ENCODE results near the gene OTUD7B.

OTUD7B gene

DNA sequence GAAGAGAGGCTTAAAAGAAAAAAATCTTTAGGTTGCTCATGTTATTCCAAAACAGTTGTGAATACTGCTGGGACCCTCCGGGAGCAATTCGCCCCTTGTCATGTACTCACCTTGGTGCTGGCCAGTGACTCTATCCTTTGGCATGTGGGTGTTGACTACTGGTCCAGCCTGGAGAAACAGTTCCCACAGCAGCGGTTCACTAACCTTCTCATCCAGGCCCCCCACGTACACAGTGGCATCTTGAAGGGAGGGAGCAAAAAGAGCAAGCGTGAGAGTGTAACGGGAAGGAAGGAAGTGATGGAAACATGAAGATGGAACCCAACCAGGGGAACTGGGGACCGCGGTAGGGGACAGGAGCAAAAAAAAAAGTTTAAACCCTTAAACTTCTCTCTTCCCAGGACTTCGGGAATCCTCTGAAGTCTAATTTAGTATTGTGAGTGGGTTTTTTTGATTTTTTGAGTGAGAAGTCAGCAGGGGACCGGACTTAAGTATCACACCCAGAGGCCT, 83.4 kb downstream of the OTUD7B start:
- Histone ChIP-seq H4K20me1 (ENCODE audit: insufficient read depth, low read length, poor library complexity, severe bottlenecking) (peaks cover 33% of the 10 kb centered on the region), H3K79me2 (ENCODE audit: insufficient read depth, low read length) (peaks cover 43% of the 10 kb centered on the region), H3K36me3 (ENCODE audit: insufficient read depth, low read length) (peaks cover 34% of the 10 kb centered on the region; the same call in 1 of the 2 replicates), H3F3A (ENCODE audit: low read depth) (peaks cover 2% of the 10 kb centered on the region; the same call in 1 of the 2 replicates), H3K4me3 (ENCODE audit: low read length, poor library complexity, severe bottlenecking) (peak overlapping the region; percentile 90), H3K4me1 (ENCODE audit: insufficient read depth, low read length, poor library complexity, severe bottlenecking) (peaks cover 28% of the 10 kb centered on the region), H3K9me3 (ENCODE audit: insufficient read depth, low read depth, low read length) (no peaks in the 10 kb centered on the region), H3K27me3 (ENCODE audit: insufficient read depth, low read length, poor library complexity, severe bottlenecking) (no peaks in the 10 kb centered on the region), H3K4me2 (ENCODE audit: low read depth, low read length, poor library complexity, severe bottlenecking) (peak overlapping the region; percentile 95), H3K9me2 (replicated peaks; ENCODE audit: low read depth, low read length) (no peaks in the 10 kb centered on the region), H2AFZ (ENCODE audit: low read length) (peak overlapping the region; percentile 77), H3K9ac (ENCODE audit: low read depth, low read length, poor library complexity, severe bottlenecking) (peak overlapping the region; percentile 97)
- TF ChIP-seq, protein P1, sequence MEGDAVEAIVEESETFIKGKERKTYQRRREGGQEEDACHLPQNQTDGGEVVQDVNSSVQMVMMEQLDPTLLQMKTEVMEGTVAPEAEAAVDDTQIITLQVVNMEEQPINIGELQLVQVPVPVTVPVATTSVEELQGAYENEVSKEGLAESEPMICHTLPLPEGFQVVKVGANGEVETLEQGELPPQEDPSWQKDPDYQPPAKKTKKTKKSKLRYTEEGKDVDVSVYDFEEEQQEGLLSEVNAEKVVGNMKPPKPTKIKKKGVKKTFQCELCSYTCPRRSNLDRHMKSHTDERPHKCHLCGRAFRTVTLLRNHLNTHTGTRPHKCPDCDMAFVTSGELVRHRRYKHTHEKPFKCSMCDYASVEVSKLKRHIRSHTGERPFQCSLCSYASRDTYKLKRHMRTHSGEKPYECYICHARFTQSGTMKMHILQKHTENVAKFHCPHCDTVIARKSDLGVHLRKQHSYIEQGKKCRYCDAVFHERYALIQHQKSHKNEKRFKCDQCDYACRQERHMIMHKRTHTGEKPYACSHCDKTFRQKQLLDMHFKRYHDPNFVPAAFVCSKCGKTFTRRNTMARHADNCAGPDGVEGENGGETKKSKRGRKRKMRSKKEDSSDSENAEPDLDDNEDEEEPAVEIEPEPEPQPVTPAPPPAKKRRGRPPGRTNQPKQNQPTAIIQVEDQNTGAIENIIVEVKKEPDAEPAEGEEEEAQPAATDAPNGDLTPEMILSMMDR (conservative IDR thresholded peaks at IDR 0.05; ENCODE audit: low read length) = no peak
- TF ChIP-seq EZH2phosphoT487 (IDR thresholded peaks at IDR 0.05; ENCODE audit: borderline replicate concordance) = no peak

DNA sequence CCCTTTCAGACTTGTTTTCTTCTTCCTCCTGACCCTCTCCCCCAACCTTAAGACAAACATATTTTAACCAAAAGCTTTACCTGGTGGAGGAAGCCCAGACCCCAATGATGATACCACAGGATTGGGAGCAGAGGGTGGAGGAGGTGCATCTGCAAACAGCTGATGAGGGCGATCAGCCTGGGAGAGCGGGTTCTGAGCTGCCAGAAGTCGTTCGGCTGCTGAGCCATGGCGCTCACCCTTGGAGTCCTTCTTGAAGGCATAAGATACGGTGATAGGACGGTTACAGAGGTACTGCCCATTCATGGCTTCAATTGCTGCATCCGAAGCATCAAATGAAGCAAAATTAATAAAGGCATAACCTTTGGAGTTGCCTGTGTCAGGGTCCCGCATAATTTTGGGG, 84.2 kb downstream of the OTUD7B start:
- no peak for TF ChIP-seq EZH2phosphoT487 (IDR thresholded peaks at IDR 0.05; ENCODE audit: borderline replicate concordance)
- TF ChIP-seq, protein P1 (conservative IDR thresholded peaks at IDR 0.05; ENCODE audit: low read length) = no peak
- Histone ChIP-seq H4K20me1 (ENCODE audit: insufficient read depth, low read length, poor library complexity, severe bottlenecking) (peaks cover 33% of the 10 kb centered on the region), H3K4me3 (ENCODE audit: low read length, poor library complexity, severe bottlenecking) (peak overlapping the region; percentile 90), H3K9ac (ENCODE audit: low read depth, low read length, poor library complexity, severe bottlenecking) (peak overlapping the region; percentile 97), H3K79me2 (ENCODE audit: insufficient read depth, low read length) (peaks cover 43% of the 10 kb centered on the region), H3F3A (ENCODE audit: low read depth) (peaks cover 2% of the 10 kb centered on the region; the same call in 1 of the 2 replicates), H3K9me3 (ENCODE audit: insufficient read depth, low read depth, low read length) (no peaks in the 10 kb centered on the region), H3K27me3 (ENCODE audit: insufficient read depth, low read length, poor library complexity, severe bottlenecking) (no peaks in the 10 kb centered on the region), H3K9me2 (replicated peaks; ENCODE audit: low read depth, low read length) (no peaks in the 10 kb centered on the region), H2AFZ (ENCODE audit: low read length) (no peak overlapping the region), H3K36me3 (ENCODE audit: insufficient read depth, low read length) (peaks cover 34% of the 10 kb centered on the region; the same call in 1 of the 2 replicates), H3K4me1 (ENCODE audit: insufficient read depth, low read length, poor library complexity, severe bottlenecking) (peaks cover 28% of the 10 kb centered on the region), H3K4me2 (ENCODE audit: low read depth, low read length, poor library complexity, severe bottlenecking) (peak overlapping the region; percentile 95)

DNA sequence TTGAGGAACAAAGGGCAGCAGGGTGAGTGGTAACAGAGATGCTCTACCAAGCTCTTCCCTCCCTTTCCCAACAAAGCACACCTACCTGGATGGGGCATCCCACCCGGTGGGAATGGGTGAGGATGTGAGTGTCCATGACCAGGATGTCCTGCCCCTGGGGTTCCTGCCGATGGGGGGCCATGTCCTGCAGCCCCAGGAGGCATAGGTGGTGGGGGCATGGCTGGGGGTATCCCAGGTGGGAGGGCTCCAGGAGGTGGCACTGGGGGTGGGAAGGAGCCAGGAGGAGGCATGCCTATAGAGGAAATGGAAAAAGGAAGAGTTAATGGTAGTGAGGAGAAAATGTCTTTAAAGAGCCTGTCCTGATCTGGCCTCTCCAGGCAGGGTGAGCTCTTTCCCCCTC, 84.8 kb downstream of the OTUD7B start:
- Histone ChIP-seq H3K27me3 (ENCODE audit: insufficient read depth, low read length, poor library complexity, severe bottlenecking) (no peaks in the 10 kb centered on the region), H3K4me1 (ENCODE audit: insufficient read depth, low read length, poor library complexity, severe bottlenecking) (peaks cover 28% of the 10 kb centered on the region), H3K9me2 (replicated peaks; ENCODE audit: low read depth, low read length) (no peaks in the 10 kb centered on the region), H2AFZ (ENCODE audit: low read length) (no peak overlapping the region), H3K9ac (ENCODE audit: low read depth, low read length, poor library complexity, severe bottlenecking) (peak overlapping the region; percentile 97), H4K20me1 (ENCODE audit: insufficient read depth, low read length, poor library complexity, severe bottlenecking) (peaks cover 33% of the 10 kb centered on the region), H3K9me3 (ENCODE audit: insufficient read depth, low read depth, low read length) (no peaks in the 10 kb centered on the region), H3K79me2 (ENCODE audit: insufficient read depth, low read length) (peaks cover 43% of the 10 kb centered on the region), H3K4me3 (ENCODE audit: low read length, poor library complexity, severe bottlenecking) (peak overlapping the region; percentile 90), H3K4me2 (ENCODE audit: low read depth, low read length, poor library complexity, severe bottlenecking) (peak overlapping the region; percentile 95), H3F3A (ENCODE audit: low read depth) (peaks cover 2% of the 10 kb centered on the region; the same call in 1 of the 2 replicates), H3K36me3 (ENCODE audit: insufficient read depth, low read length) (peaks cover 34% of the 10 kb centered on the region; the same call in 1 of the 2 replicates)
- TF ChIP-seq EZH2phosphoT487 (IDR thresholded peaks at IDR 0.05; ENCODE audit: borderline replicate concordance) = no peak
- TF ChIP-seq, protein P1 (conservative IDR thresholded peaks at IDR 0.05; ENCODE audit: low read length) = no peak

Data from Loucy (cell line).